Measurements from ENCODE around the gene DDR2.
A peak's percentile ranks its signal among the peaks of the same experiment; 100 is the strongest.
"Not testable (repeated sequence)": the region's sequence is repeated elsewhere in the genome, so short reads cannot be mapped to it uniquely, and the experiment has no call there.

The DDR2 gene

DNA sequence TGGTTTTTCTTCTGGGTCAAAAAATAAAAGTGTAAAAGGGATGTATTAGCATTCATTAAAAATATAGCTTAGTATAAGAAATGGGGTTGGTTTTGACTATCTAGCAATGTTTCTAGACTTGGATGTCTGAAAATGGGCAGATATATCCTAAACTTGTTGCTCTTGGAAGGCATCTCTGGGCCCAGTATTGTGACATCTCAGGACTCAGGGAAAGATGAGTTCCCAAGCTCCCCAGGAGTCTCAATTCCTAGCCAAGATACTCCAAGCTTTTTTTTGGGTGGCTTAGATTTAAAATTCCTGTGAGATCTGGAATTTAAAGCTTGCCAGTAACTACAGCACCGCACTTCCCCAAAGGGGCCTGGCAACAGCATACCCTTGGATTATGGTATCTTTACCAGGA lies 146.8 kb downstream of the DDR2 start:
- Histone ChIP-seq H3K4me1 (ENCODE audit: low read depth, poor library complexity, severe bottlenecking) (no peaks in the 10 kb centered on the region), H3K4me3 (IDR thresholded peaks at IDR 0.05; ENCODE audit: insufficient read depth, low read depth, low read length) (no peak overlapping the region), H3K27ac (no peak overlapping the region), H3K79me2 (ENCODE audit: insufficient read depth, low read depth) (no peaks in the 10 kb centered on the region), H3K9ac (no peak overlapping the region), H2AFZ (ENCODE audit: low read depth) (no peak overlapping the region), H4K20me1 (ENCODE audit: insufficient read depth) (no peaks in the 10 kb centered on the region), H3K4me2 (no peak overlapping the region), H3K36me3 (ENCODE audit: insufficient read depth) (no peaks in the 10 kb centered on the region), H3K27me3 (ENCODE audit: insufficient read depth, low read depth) (no peaks in the 10 kb centered on the region)
- TF ChIP-seq, protein P1, sequence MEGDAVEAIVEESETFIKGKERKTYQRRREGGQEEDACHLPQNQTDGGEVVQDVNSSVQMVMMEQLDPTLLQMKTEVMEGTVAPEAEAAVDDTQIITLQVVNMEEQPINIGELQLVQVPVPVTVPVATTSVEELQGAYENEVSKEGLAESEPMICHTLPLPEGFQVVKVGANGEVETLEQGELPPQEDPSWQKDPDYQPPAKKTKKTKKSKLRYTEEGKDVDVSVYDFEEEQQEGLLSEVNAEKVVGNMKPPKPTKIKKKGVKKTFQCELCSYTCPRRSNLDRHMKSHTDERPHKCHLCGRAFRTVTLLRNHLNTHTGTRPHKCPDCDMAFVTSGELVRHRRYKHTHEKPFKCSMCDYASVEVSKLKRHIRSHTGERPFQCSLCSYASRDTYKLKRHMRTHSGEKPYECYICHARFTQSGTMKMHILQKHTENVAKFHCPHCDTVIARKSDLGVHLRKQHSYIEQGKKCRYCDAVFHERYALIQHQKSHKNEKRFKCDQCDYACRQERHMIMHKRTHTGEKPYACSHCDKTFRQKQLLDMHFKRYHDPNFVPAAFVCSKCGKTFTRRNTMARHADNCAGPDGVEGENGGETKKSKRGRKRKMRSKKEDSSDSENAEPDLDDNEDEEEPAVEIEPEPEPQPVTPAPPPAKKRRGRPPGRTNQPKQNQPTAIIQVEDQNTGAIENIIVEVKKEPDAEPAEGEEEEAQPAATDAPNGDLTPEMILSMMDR (conservative IDR thresholded peaks at IDR 0.05; ENCODE audit: low read depth, low read length) = no peak

GRCh38 chr1:162782671-162783070 lies 150.4 kb downstream of the DDR2 start:
- Histone ChIP-seq H3K36me3 (ENCODE audit: insufficient read depth) (no peaks in the 10 kb centered on the region), H4K20me1 (ENCODE audit: insufficient read depth) (no peaks in the 10 kb centered on the region)
- TF ChIP-seq, protein P1 (conservative IDR thresholded peaks at IDR 0.05; ENCODE audit: low read depth, low read length) = no peak

GRCh38 chr1:162784926-162785325 lies 152.7 kb downstream of the DDR2 start:
- not testable (repeated sequence) for H3K4me3 ChIP-seq (IDR thresholded peaks at IDR 0.05; ENCODE audit: insufficient read depth, low read depth, low read length); H4K20me1 ChIP-seq (ENCODE audit: insufficient read depth); H3K27me3 ChIP-seq (ENCODE audit: insufficient read depth, low read depth); H3K4me2 ChIP-seq; H3K27ac ChIP-seq; H3K9ac ChIP-seq; H3K36me3 ChIP-seq (ENCODE audit: insufficient read depth); H2AFZ ChIP-seq (ENCODE audit: low read depth); H3K79me2 ChIP-seq (ENCODE audit: insufficient read depth, low read depth)
- H3K4me1 ChIP-seq (ENCODE audit: low read depth, poor library complexity, severe bottlenecking) = peaks cover 13% of the 10 kb centered on the region

More at GRCh38 chr1:162782671-162783070, 150.4 kb downstream of the DDR2 start:
- no peak overlapping the region for H3K9ac ChIP-seq
- H3K4me1 ChIP-seq (ENCODE audit: low read depth, poor library complexity, severe bottlenecking) = peaks cover 7% of the 10 kb centered on the region
- H3K4me3 ChIP-seq (IDR thresholded peaks at IDR 0.05; ENCODE audit: insufficient read depth, low read depth, low read length) = no peak overlapping the region
- no peaks in the 10 kb centered on the region for H3K27me3 ChIP-seq (ENCODE audit: insufficient read depth, low read depth)
- H3K79me2 ChIP-seq (ENCODE audit: insufficient read depth, low read depth) = no peaks in the 10 kb centered on the region
- H2AFZ ChIP-seq (ENCODE audit: low read depth) = no peak overlapping the region
- H3K27ac ChIP-seq = no peak overlapping the region
- H3K4me2 ChIP-seq = no peak overlapping the region

DNA sequence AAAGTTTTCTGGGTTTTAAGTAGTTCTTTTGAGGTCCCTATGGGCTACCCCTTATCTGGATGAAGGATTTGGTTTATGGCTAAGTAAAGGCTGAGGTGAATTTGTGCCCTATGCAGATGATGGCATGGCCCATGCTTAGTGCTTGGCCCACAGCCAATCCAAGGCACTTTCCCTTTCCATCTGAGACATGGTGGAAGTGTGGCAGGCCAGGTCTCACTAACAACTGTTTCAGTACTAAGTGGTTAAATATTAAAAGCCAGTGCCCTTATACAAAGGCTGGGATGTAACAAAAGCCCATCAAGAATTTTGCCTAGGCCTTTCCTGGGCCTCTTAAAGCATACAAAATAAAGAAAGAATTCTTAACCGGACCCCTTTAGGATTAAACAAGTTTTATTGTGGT lies 156.5 kb downstream of the DDR2 start:
- not testable (repeated sequence) for H3K79me2 ChIP-seq (ENCODE audit: insufficient read depth, low read depth); H3K4me2 ChIP-seq; H3K27me3 ChIP-seq (ENCODE audit: insufficient read depth, low read depth); H2AFZ ChIP-seq (ENCODE audit: low read depth); H4K20me1 ChIP-seq (ENCODE audit: insufficient read depth); H3K4me3 ChIP-seq (IDR thresholded peaks at IDR 0.05; ENCODE audit: insufficient read depth, low read depth, low read length); H3K9ac ChIP-seq; H3K27ac ChIP-seq; H3K36me3 ChIP-seq (ENCODE audit: insufficient read depth)
- H3K4me1 ChIP-seq (ENCODE audit: low read depth, poor library complexity, severe bottlenecking) = peaks cover 19% of the 10 kb centered on the region

GRCh38 chr1:162790303-162790984 lies 158.2 kb downstream of the DDR2 start, which contains the start of gene HSD17B7:
TSS of gene HSD17B7 (plus strand) at chr1:162790702. CDS start at chr1:162790801, 99 bp downstream.
- not testable (repeated sequence) for H3K79me2 ChIP-seq (ENCODE audit: insufficient read depth, low read depth); H3K27me3 ChIP-seq (ENCODE audit: insufficient read depth, low read depth); H4K20me1 ChIP-seq (ENCODE audit: insufficient read depth); H3K4me3 ChIP-seq (IDR thresholded peaks at IDR 0.05; ENCODE audit: insufficient read depth, low read depth, low read length); H3K36me3 ChIP-seq (ENCODE audit: insufficient read depth)
- Histone ChIP-seq H3K4me1 (ENCODE audit: low read depth, poor library complexity, severe bottlenecking) (peaks cover 25% of the 10 kb centered on the region), H3K4me2 (peak within 1 kb of the TSS; percentile 60), H3K9ac (peak within 1 kb of the TSS; percentile 52), H2AFZ (ENCODE audit: low read depth) (peak within 1 kb of the TSS; percentile 67), H3K27ac (peak within 1 kb of the TSS; percentile 62)
- TF ChIP-seq, protein P1 (conservative IDR thresholded peaks at IDR 0.05; ENCODE audit: low read depth, low read length) = 0 out of 2 replicates have a peak, but pooled peaks have one; percentile 23

DNA sequence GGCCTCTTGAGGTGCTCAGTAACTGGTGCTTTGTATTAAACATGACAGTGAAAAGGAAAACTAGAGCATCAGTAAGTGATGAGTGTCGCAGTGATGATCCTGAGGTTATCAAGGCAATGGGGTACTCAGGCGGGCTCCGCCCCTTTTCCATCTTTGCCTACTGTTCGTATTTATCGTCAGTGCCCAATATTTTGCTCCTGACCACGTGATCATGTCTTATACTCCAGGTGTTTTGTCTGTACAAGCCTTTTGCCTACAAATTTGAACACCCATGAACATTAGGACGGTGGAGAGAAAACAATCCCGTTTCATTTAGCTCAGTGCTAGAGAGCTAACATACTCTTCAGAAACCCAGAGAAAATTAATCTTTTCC lies 158.7 kb downstream of the DDR2 start:
- H4K20me1 ChIP-seq (ENCODE audit: insufficient read depth); H3K79me2 ChIP-seq (ENCODE audit: insufficient read depth, low read depth); H3K36me3 ChIP-seq (ENCODE audit: insufficient read depth); H3K4me3 ChIP-seq (IDR thresholded peaks at IDR 0.05; ENCODE audit: insufficient read depth, low read depth, low read length); H3K27me3 ChIP-seq (ENCODE audit: insufficient read depth, low read depth): not testable (repeated sequence)
- peak overlapping the region; percentile 62 for H3K27ac ChIP-seq
- peak overlapping the region; percentile 60; the same call in 1 of the 2 replicates for H3K4me2 ChIP-seq
- peak overlapping the region; percentile 56 for H2AFZ ChIP-seq (ENCODE audit: low read depth)
- H3K9ac ChIP-seq = peak overlapping the region; percentile 52
- H3K4me1 ChIP-seq (ENCODE audit: low read depth, poor library complexity, severe bottlenecking) = peaks cover 25% of the 10 kb centered on the region

- H3K4me3 ChIP-seq (IDR thresholded peaks at IDR 0.05; ENCODE audit: insufficient read depth, low read depth, low read length); H3K36me3 ChIP-seq (ENCODE audit: insufficient read depth); H3K9ac ChIP-seq; H3K4me2 ChIP-seq; H4K20me1 ChIP-seq (ENCODE audit: insufficient read depth); H3K27me3 ChIP-seq (ENCODE audit: insufficient read depth, low read depth); H3K79me2 ChIP-seq (ENCODE audit: insufficient read depth, low read depth); H3K27ac ChIP-seq; H2AFZ ChIP-seq (ENCODE audit: low read depth): not testable (repeated sequence)
- H3K4me1 ChIP-seq (ENCODE audit: low read depth, poor library complexity, severe bottlenecking) = peaks cover 28% of the 10 kb centered on the region
Observed at GRCh38 chr1:162794284-162794683, 162.0 kb downstream of the DDR2 start.

Measured in KMS-11 (cell line).